Astrocyte (in vitro differentiated cells and primary cell): ENCODE measurements around the gene POU2F1. TPM values are rescaled to one million over a fixed set of nuclear protein-coding genes. Genes with fewer than 3 reads are reported as not detected.

Source experiments
- DNase-seq: peaks from one replicate; pipeline ENCODE4 v3.0.0-alpha.2; 2010; ENCODE audit warnings: low read depth
- FAIRE-seq: peaks from 2 replicates; lab custom pipeline; 2011; peaks lifted over from hg19 to GRCh38; lab: Jason Lieb, UNC
- H2AFZ ChIP-seq: 2 replicates; pipeline ENCODE4 v1.6.0; 2012; ENCODE audit warnings: low read depth, low read length, inconsistent platforms
- H3K27ac ChIP-seq: 2 replicates; pipeline ENCODE4 v1.5.1; 2011; ENCODE audit warnings: low read depth, low read length, inconsistent platforms
- H3K27me3 ChIP-seq: 2 replicates; pipeline ENCODE4 v1.6.0; 2011; ENCODE audit warnings: low read length, inconsistent platforms; ENCODE audit not compliant: insufficient read depth
- H3K36me3 ChIP-seq: 2 replicates; pipeline ENCODE4 v1.5.1; 2011; ENCODE audit warnings: low read length, inconsistent platforms; ENCODE audit not compliant: insufficient read depth
- H3K4me1 ChIP-seq: 2 replicates; pipeline ENCODE4 v1.5.1; 2011; ENCODE audit warnings: low read length, inconsistent platforms; ENCODE audit not compliant: insufficient read depth
- H3K4me2 ChIP-seq: 2 replicates; pipeline ENCODE4 v1.6.0; 2012; ENCODE audit warnings: low read length, inconsistent platforms
- H3K4me3 ChIP-seq: 2 replicates; pipeline ENCODE4 v1.5.1; 2011; ENCODE audit warnings: low read depth, mild to moderate bottlenecking, low read length, inconsistent platforms; ENCODE audit not compliant: insufficient read depth
- H3K79me2 ChIP-seq: 2 replicates; pipeline ENCODE4 v1.6.0; 2012; ENCODE audit warnings: mild to moderate bottlenecking, low read length, inconsistent platforms; ENCODE audit not compliant: insufficient read depth
- H3K9ac ChIP-seq: 2 replicates; pipeline ENCODE4 v1.6.0; 2012; ENCODE audit warnings: mild to moderate bottlenecking, low read length, inconsistent platforms
- H3K9me3 ChIP-seq: 2 replicates; pipeline ENCODE4 v1.5.1; 2012; ENCODE audit warnings: low read depth, mild to moderate bottlenecking, low read length, inconsistent platforms; ENCODE audit not compliant: insufficient read depth
- H4K20me1 ChIP-seq: 2 replicates; pipeline ENCODE4 v1.6.0; 2012; ENCODE audit warnings: low read length, inconsistent platforms; ENCODE audit not compliant: insufficient read depth
- H3K27ac Mint-ChIP-seq: one replicate; pipeline ENCODE4 v1.8.0; 2021; ENCODE audit warnings: mild to moderate bottlenecking, mixed read lengths; ENCODE audit not compliant: unreplicated experiment
- H3K27me3 Mint-ChIP-seq: one replicate; pipeline ENCODE4 v1.8.0; 2021; ENCODE audit warnings: low read depth, mixed read lengths; ENCODE audit not compliant: unreplicated experiment
- H3K36me3 Mint-ChIP-seq: one replicate; pipeline ENCODE4 v1.8.0; 2021; ENCODE audit warnings: low read depth, mixed read lengths; ENCODE audit not compliant: unreplicated experiment
- H3K4me1 Mint-ChIP-seq: one replicate; pipeline ENCODE4 v1.8.0; 2021; ENCODE audit warnings: low read depth, mixed read lengths; ENCODE audit not compliant: unreplicated experiment
- H3K4me3 Mint-ChIP-seq: one replicate; pipeline ENCODE4 v1.8.0; 2021; ENCODE audit warnings: mild to moderate bottlenecking, moderate library complexity, mixed read lengths; ENCODE audit not compliant: unreplicated experiment
- H3K9me3 Mint-ChIP-seq: one replicate; pipeline ENCODE4 v1.8.0; 2021; ENCODE audit warnings: mild to moderate bottlenecking, mixed read lengths; ENCODE audit not compliant: unreplicated experiment
- EZH2 ChIP-seq: IDR thresholded peaks from 2 replicates; pipeline ENCODE4 v1.6.1; 2012; ENCODE audit warnings: mild to moderate bottlenecking, low read length, inconsistent platforms; ENCODE audit not compliant: insufficient read depth
- total RNA-seq: library from RNA; stranded (reverse); gene quantifications from 2 replicates; pipeline ENCODE4 v1.2.1, GENCODE V29; 2021
- TF ChIP-seq, protein P1 (sequence below): IDR thresholded peaks from 2 replicates; pipeline ENCODE4 v1.5.1; 2011; ENCODE audit warnings: low read depth, mild to moderate bottlenecking, inconsistent platforms, low read length, moderate library complexity; ENCODE audit not compliant: insufficient read depth

POU2F1 gene
- total RNA-seq, 1 donor from 2014 or later, result 21.7 TPM

GRCh38 chr1:167278497-167278896 is 57.8 kb downstream of the POU2F1 start:
- Histone ChIP-seq H3K4me3 (no peak overlapping the region), H3K9ac (no peak overlapping the region), H3K36me3 (no peaks in the 10 kb centered on the region), H3K4me2 (no peak overlapping the region), H3K27ac (no peak overlapping the region), H3K27me3 (no peaks in the 10 kb centered on the region), H4K20me1 (peaks cover 51% of the 10 kb centered on the region), H3K9me3 (no peaks in the 10 kb centered on the region), H3K4me1 (peaks cover under 1% of the 10 kb centered on the region), H3K79me2 (peaks cover 68% of the 10 kb centered on the region), H2AFZ (no peak overlapping the region)
- DNase-seq, result no peak
- Mint-ChIP-seq H3K9me3 (no peaks in the 10 kb centered on the region), H3K36me3 (no peaks in the 10 kb centered on the region), H3K4me3 (no peak overlapping the region), H3K27ac (no peak overlapping the region), H3K4me1 (peaks cover 12% of the 10 kb centered on the region), H3K27me3 (no peaks in the 10 kb centered on the region)
- no peak for TF ChIP-seq EZH2
- TF ChIP-seq, protein P1, sequence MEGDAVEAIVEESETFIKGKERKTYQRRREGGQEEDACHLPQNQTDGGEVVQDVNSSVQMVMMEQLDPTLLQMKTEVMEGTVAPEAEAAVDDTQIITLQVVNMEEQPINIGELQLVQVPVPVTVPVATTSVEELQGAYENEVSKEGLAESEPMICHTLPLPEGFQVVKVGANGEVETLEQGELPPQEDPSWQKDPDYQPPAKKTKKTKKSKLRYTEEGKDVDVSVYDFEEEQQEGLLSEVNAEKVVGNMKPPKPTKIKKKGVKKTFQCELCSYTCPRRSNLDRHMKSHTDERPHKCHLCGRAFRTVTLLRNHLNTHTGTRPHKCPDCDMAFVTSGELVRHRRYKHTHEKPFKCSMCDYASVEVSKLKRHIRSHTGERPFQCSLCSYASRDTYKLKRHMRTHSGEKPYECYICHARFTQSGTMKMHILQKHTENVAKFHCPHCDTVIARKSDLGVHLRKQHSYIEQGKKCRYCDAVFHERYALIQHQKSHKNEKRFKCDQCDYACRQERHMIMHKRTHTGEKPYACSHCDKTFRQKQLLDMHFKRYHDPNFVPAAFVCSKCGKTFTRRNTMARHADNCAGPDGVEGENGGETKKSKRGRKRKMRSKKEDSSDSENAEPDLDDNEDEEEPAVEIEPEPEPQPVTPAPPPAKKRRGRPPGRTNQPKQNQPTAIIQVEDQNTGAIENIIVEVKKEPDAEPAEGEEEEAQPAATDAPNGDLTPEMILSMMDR, result no peak
- FAIRE-seq, result no peak

DNA sequence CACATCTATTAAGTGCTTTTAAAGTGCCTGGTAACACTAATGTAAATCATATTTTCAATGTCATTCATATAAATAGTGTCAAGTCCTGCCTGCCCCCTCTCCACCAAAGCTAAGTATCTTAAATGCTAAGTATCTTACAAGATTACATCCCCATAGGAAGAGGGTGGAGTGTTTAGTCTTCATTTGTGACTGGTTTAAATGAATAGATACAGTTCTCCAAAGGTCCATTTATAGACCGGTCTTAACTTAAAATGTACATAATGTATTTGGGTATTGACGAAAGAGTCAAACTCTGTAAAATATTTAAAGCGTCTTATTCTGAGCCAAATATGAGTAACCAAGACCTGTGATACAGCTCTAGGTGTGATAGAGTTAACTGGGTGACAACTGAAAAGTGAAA is 60.2 kb downstream of the POU2F1 start:
- Mint-ChIP-seq H3K4me1 (peaks cover 4% of the 10 kb centered on the region), H3K4me3 (no peak overlapping the region), H3K27me3 (no peaks in the 10 kb centered on the region), H3K9me3 (no peaks in the 10 kb centered on the region), H3K36me3 (no peaks in the 10 kb centered on the region), H3K27ac (no peak overlapping the region)
- no peak for DNase-seq
- no peaks in the 10 kb centered on the region for H3K4me1 ChIP-seq
- H3K27ac ChIP-seq, result no peak overlapping the region
- no peaks in the 10 kb centered on the region for H3K27me3 ChIP-seq
- H3K79me2 ChIP-seq, result peaks cover 71% of the 10 kb centered on the region
- no peak overlapping the region for H3K4me2 ChIP-seq
- no peak overlapping the region for H2AFZ ChIP-seq
- H3K9me3 ChIP-seq, result no peaks in the 10 kb centered on the region
- no peak for FAIRE-seq
- H3K9ac ChIP-seq, result no peak overlapping the region
- no peak overlapping the region for H3K4me3 ChIP-seq
- peaks cover 40% of the 10 kb centered on the region for H4K20me1 ChIP-seq
- no peak for TF ChIP-seq EZH2
- TF ChIP-seq, protein P1, result no peak
- no peaks in the 10 kb centered on the region for H3K36me3 ChIP-seq

- Histone ChIP-seq H3K9me3 (no peaks in the 10 kb centered on the region), H3K4me1 (no peaks in the 10 kb centered on the region), H3K79me2 (peaks cover 38% of the 10 kb centered on the region), H2AFZ (no peak overlapping the region), H3K4me2 (no peak overlapping the region), H3K27ac (no peak overlapping the region), H3K9ac (no peak overlapping the region), H4K20me1 (peaks cover 52% of the 10 kb centered on the region), H3K36me3 (no peaks in the 10 kb centered on the region), H3K27me3 (no peaks in the 10 kb centered on the region), H3K4me3 (no peak overlapping the region)
- no peak overlapping the region for H3K27ac Mint-ChIP-seq
- H3K36me3 Mint-ChIP-seq, result no peaks in the 10 kb centered on the region
- DNase-seq (no peak), FAIRE-seq (no peak)
- peaks cover 3% of the 10 kb centered on the region for H3K4me1 Mint-ChIP-seq
- TF ChIP-seq EZH2, result no peak
- TF ChIP-seq, protein P1, result no peak
- H3K9me3 Mint-ChIP-seq, result no peaks in the 10 kb centered on the region
- H3K27me3 Mint-ChIP-seq, result no peaks in the 10 kb centered on the region
- no peak overlapping the region for H3K4me3 Mint-ChIP-seq
These were observed 67.8 kb downstream of the POU2F1 start for GRCh38 chr1:167288390-167289074.
